HepG2 (cell line): ENCODE measurements around the gene DSTN. TPM values are rescaled to one million over a fixed set of nuclear protein-coding genes. Genes with fewer than 3 reads are reported as not detected.
A peak's percentile ranks its signal among the peaks of the same experiment; 100 is the strongest.

ENCODE experiments used
- GATAD1 ChIP-seq: IDR thresholded peaks from 2 replicates; pipeline ENCODE4 v1.6.1; 2016; ENCODE audit warnings: missing genetic modification reagents, missing compliant biosample characterization
- JARID2 ChIP-seq: sonication (generic); formaldehyde crosslinking; IDR thresholded peaks from 2 replicates; pipeline ENCODE4 v1.8.1; 2023; ENCODE audit warnings: missing genetic modification reagents, inconsistent platforms; ENCODE audit not compliant: insufficient replicate concordance
- KLF11 ChIP-seq: IDR thresholded peaks from 2 replicates; pipeline ENCODE4 v1.6.1; 2016; ENCODE audit warnings: missing compliant biosample characterization
- MXI1 ChIP-seq: IDR thresholded peaks from 3 replicates; pipeline ENCODE4 v1.6.1; 2012; ENCODE audit warnings: low read depth, low read length, inconsistent platforms, borderline replicate concordance
- NR2F1 ChIP-seq, 2 experiments: fragments of 450-650 bp in 1 of 2; formaldehyde crosslinking in 1 of 2; IDR thresholded peaks; 2 replicates each; pipeline versions ENCODE4 v1.5.0 to v1.6.1; 2016 to 2020; ENCODE audit warnings: mild to moderate bottlenecking in 1 of 2, missing compliant biosample characterization in 1 of 2, missing genetic modification reagents in 1 of 2, moderate library complexity in 1 of 2
- SAFB2 ChIP-seq: sonication (generic); formaldehyde crosslinking; IDR thresholded peaks from 2 replicates; pipeline ENCODE4 v1.5.1; 2020; ENCODE audit warnings: missing genetic modification reagents, low read depth, mild to moderate bottlenecking, borderline replicate concordance
- SALL2 ChIP-seq: sonication (generic); formaldehyde crosslinking; IDR thresholded peaks from 2 replicates; pipeline ENCODE4 v1.8.1; 2023; ENCODE audit warnings: mild to moderate bottlenecking, missing genetic modification reagents, inconsistent platforms
- SMAD3 ChIP-seq: sonication (generic); formaldehyde crosslinking; IDR thresholded peaks from 2 replicates; pipeline ENCODE4 v1.4.0; 2020; ENCODE audit warnings: missing genetic modification reagents
- SMYD3 ChIP-seq: sonication (generic); formaldehyde crosslinking; IDR thresholded peaks from 2 replicates; pipeline ENCODE4 v1.8.1; 2023; ENCODE audit warnings: mild to moderate bottlenecking, missing genetic modification reagents
- ZBTB8A ChIP-seq: sonication (generic); formaldehyde crosslinking; IDR thresholded peaks from 2 replicates; pipeline ENCODE4 v1.4.0; 2020; ENCODE audit warnings: mild to moderate bottlenecking, low read depth, missing genetic modification reagents, borderline replicate concordance
- ZFP82 ChIP-seq: sonication (generic); formaldehyde crosslinking; IDR thresholded peaks from 2 replicates; pipeline ENCODE4 v1.5.1; 2020; ENCODE audit warnings: mild to moderate bottlenecking, missing genetic modification reagents, borderline replicate concordance
- polyA plus RNA-seq, 8 experiments: library from polyadenylated mRNA; depleted of rRNA in 3 of 8; stranded (reverse) in 7 of 8; unstranded in 1 of 8; fragments of >200 nt; fragmentation: Illumina TruSeq in 4 of 8; extraction: Trizol in 4 of 8; gene quantifications; 2 replicates each; pipeline versions ENCODE4 v1.2.1 to v1.2.3, GENCODE V29; 2011 to 2016; ENCODE audit warnings: low read depth in 4 of 8, missing spikeins in 1 of 8, mixed read lengths in 1 of 8; ENCODE audit not compliant: insufficient read depth in 1 of 8
- total RNA-seq, 5 experiments: library from RNA; depleted of rRNA; stranded (reverse); fragments of >200 nt; fragmentation: Illumina TruSeq; extraction: Trizol; gene quantifications; 2 replicates each; pipeline ENCODE4 v1.2.3, GENCODE V29; 2016; ENCODE audit warnings: low read depth in 1 of 5
- TF ChIP-seq, protein P1 (sequence below): IDR thresholded peaks from 2 replicates; pipeline ENCODE4 v1.6.1; 2016; ENCODE audit warnings: missing compliant biosample characterization, missing genetic modification reagents, borderline replicate concordance
- TF ChIP-seq, protein P2 (sequence below): sonication (generic); formaldehyde crosslinking; IDR thresholded peaks from one replicate; pipeline ENCODE4 v1.5.1; 2020; ENCODE audit warnings: mild to moderate bottlenecking, missing genetic modification reagents; ENCODE audit errors: not compliant biosample characterization
- TF ChIP-seq, protein P3 (sequence below): sonication (generic); formaldehyde crosslinking; IDR thresholded peaks from 2 replicates; pipeline ENCODE4 v1.4.0; 2020; ENCODE audit warnings: missing genetic modification reagents

DSTN gene
- total and polyA plus RNA-seq, 2 of the 13 experiments (the other 11 are each of a cell fraction or from before 2014, with no cell fraction given), result 27.6 to 106 TPM

DNA sequence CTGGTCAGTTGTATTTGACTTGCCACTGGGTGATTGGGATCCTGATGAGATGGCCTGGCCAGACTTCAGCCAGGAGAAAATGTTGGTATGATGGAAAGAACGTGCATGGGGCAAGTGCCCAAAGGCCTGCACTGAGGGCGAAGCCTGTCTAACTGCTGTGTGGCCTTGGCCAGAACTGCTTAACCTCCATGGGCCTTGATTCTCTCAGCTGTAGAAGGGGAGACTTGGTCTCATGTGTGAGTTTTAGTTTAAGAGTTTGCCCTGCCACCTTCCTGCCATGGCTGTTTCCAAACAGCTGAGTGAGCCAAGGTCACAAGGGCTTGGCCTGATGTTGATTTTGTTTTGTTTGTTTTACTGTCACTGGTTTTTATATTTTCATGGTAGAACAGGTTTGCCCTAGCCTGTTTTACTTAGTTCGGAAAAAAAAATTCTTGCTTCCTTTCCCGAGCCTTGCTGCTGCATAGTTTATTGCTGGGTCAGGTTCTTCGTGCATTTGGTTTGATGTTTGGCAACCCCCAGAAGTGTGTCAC is 35.3 kb downstream of the DSTN start (continued):
- TF ChIP-seq, protein P1, sequence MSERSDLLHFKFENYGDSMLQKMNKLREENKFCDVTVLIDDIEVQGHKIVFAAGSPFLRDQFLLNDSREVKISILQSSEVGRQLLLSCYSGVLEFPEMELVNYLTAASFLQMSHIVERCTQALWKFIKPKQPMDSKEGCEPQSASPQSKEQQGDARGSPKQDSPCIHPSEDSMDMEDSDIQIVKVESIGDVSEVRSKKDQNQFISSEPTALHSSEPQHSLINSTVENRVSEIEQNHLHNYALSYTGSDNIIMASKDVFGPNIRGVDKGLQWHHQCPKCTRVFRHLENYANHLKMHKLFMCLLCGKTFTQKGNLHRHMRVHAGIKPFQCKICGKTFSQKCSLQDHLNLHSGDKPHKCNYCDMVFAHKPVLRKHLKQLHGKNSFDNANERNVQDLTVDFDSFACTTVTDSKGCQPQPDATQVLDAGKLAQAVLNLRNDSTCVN (CRISPR knock-in tag), result peak; percentile 64; the same call in 1 of the 2 replicates
- TF ChIP-seq MXI1 (peak; percentile 63; the same call in 1 of the 3 replicates), GATAD1 (CRISPR knock-in tag) (peak; percentile 42; the same call in 1 of the 2 replicates), ZBTB8A (CRISPR knock-in tag) (no peak), KLF11 (no peak; the same call in 1 of the 2 replicates), SAFB2 (no peak; the same call in 1 of the 2 replicates), NR2F1 (CRISPR knock-in tag; IDR thresholded peaks at IDR 0.05) (peak; percentile 91 to 92), SALL2 (CRISPR knock-in tag) (0 out of 2 replicates have a peak, but pooled peaks have one; percentile 23), SMYD3 (peak; percentile 77; the same call in 1 of the 2 replicates), JARID2 (CRISPR knock-in tag) (no peak), ZFP82 (no peak), SMAD3 (CRISPR knock-in tag) (peak; percentile 78; the same call in 1 of the 2 replicates)
- TF ChIP-seq, protein P2, sequence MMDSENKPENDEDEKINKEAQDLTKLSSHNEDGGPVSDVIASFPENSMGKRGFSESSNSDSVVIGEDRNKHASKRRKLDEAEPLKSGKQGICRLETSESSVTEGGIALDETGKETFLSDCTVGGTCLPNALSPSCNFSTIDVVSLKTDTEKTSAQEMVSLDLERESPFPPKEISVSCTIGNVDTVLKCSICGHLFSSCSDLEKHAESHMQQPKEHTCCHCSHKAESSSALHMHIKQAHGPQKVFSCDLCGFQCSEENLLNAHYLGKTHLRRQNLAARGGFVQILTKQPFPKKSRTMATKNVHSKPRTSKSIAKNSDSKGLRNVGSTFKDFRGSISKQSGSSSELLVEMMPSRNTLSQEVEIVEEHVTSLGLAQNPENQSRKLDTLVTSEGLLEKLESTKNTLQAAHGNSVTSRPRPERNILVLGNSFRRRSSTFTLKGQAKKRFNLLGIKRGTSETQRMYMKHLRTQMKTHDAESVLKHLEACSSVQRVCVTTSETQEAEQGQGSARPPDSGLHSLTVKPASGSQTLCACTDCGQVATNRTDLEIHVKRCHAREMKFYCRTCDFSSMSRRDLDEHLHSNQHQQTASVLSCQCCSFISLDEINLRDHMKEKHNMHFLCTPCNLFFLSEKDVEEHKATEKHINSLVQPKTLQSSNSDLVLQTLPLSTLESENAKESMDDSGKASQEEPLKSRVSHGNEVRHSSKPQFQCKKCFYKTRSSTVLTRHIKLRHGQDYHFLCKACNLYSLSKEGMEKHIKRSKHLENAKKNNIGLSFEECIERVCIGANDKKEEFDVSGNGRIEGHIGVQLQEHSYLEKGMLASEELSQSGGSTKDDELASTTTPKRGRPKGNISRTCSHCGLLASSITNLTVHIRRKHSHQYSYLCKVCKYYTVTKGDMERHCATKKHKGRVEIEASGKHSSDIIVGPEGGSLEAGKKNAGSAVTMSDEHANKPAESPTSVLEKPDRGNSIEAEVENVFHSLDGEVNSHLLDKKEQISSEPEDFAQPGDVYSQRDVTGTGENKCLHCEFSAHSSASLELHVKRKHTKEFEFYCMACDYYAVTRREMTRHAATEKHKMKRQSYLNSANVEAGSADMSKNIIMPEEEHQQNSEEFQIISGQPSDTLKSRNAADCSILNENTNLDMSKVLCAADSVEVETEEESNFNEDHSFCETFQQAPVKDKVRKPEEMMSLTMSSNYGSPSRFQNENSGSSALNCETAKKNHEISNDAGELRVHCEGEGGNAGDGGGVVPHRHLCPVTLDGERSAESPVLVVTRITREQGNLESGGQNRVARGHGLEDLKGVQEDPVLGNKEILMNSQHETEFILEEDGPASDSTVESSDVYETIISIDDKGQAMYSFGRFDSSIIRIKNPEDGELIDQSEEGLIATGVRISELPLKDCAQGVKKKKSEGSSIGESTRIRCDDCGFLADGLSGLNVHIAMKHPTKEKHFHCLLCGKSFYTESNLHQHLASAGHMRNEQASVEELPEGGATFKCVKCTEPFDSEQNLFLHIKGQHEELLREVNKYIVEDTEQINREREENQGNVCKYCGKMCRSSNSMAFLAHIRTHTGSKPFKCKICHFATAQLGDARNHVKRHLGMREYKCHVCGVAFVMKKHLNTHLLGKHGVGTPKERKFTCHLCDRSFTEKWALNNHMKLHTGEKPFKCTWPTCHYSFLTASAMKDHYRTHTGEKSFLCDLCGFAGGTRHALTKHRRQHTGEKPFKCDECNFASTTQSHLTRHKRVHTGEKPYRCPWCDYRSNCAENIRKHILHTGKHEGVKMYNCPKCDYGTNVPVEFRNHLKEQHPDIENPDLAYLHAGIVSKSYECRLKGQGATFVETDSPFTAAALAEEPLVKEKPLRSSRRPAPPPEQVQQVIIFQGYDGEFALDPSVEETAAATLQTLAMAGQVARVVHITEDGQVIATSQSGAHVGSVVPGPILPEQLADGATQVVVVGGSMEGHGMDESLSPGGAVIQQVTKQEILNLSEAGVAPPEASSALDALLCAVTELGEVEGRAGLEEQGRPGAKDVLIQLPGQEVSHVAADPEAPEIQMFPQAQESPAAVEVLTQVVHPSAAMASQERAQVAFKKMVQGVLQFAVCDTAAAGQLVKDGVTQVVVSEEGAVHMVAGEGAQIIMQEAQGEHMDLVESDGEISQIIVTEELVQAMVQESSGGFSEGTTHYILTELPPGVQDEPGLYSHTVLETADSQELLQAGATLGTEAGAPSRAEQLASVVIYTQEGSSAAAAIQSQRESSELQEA, result no peak
- TF ChIP-seq, protein P3, sequence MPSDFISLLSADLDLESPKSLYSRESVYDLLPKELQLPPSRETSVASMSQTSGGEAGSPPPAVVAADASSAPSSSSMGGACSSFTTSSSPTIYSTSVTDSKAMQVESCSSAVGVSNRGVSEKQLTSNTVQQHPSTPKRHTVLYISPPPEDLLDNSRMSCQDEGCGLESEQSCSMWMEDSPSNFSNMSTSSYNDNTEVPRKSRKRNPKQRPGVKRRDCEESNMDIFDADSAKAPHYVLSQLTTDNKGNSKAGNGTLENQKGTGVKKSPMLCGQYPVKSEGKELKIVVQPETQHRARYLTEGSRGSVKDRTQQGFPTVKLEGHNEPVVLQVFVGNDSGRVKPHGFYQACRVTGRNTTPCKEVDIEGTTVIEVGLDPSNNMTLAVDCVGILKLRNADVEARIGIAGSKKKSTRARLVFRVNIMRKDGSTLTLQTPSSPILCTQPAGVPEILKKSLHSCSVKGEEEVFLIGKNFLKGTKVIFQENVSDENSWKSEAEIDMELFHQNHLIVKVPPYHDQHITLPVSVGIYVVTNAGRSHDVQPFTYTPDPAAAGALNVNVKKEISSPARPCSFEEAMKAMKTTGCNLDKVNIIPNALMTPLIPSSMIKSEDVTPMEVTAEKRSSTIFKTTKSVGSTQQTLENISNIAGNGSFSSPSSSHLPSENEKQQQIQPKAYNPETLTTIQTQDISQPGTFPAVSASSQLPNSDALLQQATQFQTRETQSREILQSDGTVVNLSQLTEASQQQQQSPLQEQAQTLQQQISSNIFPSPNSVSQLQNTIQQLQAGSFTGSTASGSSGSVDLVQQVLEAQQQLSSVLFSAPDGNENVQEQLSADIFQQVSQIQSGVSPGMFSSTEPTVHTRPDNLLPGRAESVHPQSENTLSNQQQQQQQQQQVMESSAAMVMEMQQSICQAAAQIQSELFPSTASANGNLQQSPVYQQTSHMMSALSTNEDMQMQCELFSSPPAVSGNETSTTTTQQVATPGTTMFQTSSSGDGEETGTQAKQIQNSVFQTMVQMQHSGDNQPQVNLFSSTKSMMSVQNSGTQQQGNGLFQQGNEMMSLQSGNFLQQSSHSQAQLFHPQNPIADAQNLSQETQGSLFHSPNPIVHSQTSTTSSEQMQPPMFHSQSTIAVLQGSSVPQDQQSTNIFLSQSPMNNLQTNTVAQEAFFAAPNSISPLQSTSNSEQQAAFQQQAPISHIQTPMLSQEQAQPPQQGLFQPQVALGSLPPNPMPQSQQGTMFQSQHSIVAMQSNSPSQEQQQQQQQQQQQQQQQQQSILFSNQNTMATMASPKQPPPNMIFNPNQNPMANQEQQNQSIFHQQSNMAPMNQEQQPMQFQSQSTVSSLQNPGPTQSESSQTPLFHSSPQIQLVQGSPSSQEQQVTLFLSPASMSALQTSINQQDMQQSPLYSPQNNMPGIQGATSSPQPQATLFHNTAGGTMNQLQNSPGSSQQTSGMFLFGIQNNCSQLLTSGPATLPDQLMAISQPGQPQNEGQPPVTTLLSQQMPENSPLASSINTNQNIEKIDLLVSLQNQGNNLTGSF (CRISPR knock-in tag), result no peak
